ENCODE results near the gene PRKRIP1. TPM values are rescaled to one million over a fixed set of nuclear protein-coding genes. Genes with fewer than 3 reads are reported as not detected.

Gene PRKRIP1
- total and polyA plus RNA-seq, 2 experiments from 2014 or later = 25.5 to 29.1 TPM

GRCh38 chr7:102436118-102436517 is 40.0 kb downstream of the PRKRIP1 start:
- Histone ChIP-seq H3F3A (replicated peaks; ENCODE audit: low read depth) (no peaks in the 10 kb centered on the region; the same call in 1 of the 2 replicates), H3K27me3 (ENCODE audit: insufficient read depth) (no peaks in the 10 kb centered on the region), H2AFZ (no peak overlapping the region), H3K4me3 (no peak overlapping the region), H3K4me2 (no peak overlapping the region), H4K20me1 (replicated peaks; ENCODE audit: insufficient read depth) (no peaks in the 10 kb centered on the region), H3K36me3 (ENCODE audit: insufficient read depth) (no peaks in the 10 kb centered on the region), H3K27ac (ENCODE audit: low read depth) (no peak overlapping the region), H3K4me1 (ENCODE audit: insufficient read depth) (peaks cover 24% of the 10 kb centered on the region), H3K79me2 (replicated peaks; ENCODE audit: insufficient read depth) (0 out of 2 replicates have a peak, but pooled peaks cover 7% of the 10 kb centered on the region), H3K9me2 (ENCODE audit: insufficient read depth) (no peaks in the 10 kb centered on the region)
- ATAC-seq = no peak
- DNase-seq (ENCODE audit: low spot score) = no peak
- Mint-ChIP-seq H3K36me3 (ENCODE audit: low read depth) (peaks cover 3% of the 10 kb centered on the region; the same call in 2 of the 3 replicates), H3K4me1 (peaks cover 19% of the 10 kb centered on the region), H3K27me3 (ENCODE audit: insufficient read depth, low read depth, poor library complexity) (peaks cover 13% of the 10 kb centered on the region), H3K27ac (no peak overlapping the region), H3K9me3 (no peaks in the 10 kb centered on the region), H3K4me3 (no peak overlapping the region)
- TF ChIP-seq POLR2AphosphoS5 (IDR thresholded peaks at IDR 0.05; ENCODE audit: low read depth) (no peak), CREB1 (CRISPR knock-in tag; IDR thresholded peaks at IDR 0.05; ENCODE audit: low read depth) (no peak), ZNF331 (CRISPR knock-in tag; IDR thresholded peaks at IDR 0.05; ENCODE audit: low read depth) (no peak), EZH2 (IDR thresholded peaks at IDR 0.05; ENCODE audit: low read depth, unreplicated experiment) (no peak), CTCF (conservative IDR thresholded peaks at IDR 0.05; ENCODE audit: low read depth in 2 of 2) (no peak), NANOG (IDR thresholded peaks at IDR 0.05; ENCODE audit: borderline replicate concordance) (no peak), ETS1 (IDR thresholded peaks at IDR 0.05) (no peak), EZH2phosphoT487 (IDR thresholded peaks at IDR 0.05; ENCODE audit: unreplicated experiment) (no peak), STAT1 (IDR thresholded peaks at IDR 0.05; ENCODE audit: unreplicated experiment) (no peak), ZNF462 (CRISPR knock-in tag; IDR thresholded peaks at IDR 0.05) (no peak), ZNF114 (CRISPR knock-in tag; IDR thresholded peaks at IDR 0.05) (no peak), JUNB (IDR thresholded peaks at IDR 0.05; ENCODE audit: unreplicated experiment) (no peak), REST (IDR thresholded peaks at IDR 0.05; ENCODE audit: unreplicated experiment) (no peak)

All from GM23338 (cell line).